Activated CD4-positive, alpha-beta T cell treated with anti-CD3 and anti-CD28 coated beads for 36 hours (primary cell): ENCODE measurements around the gene AP3S1. TPM values are rescaled to one million over a fixed set of nuclear protein-coding genes. Genes with fewer than 3 reads are reported as not detected.

ENCODE experiments used
- ATAC-seq: fragments of 200-7000 bp; cut with Tn5 transposase; one replicate; pipeline ENCODE4 v1.10.0; 2021; ENCODE audit warnings: mild to moderate bottlenecking, moderate library complexity
- CTCF ChIA-PET: fragments of 350-600 bp; sonication (Branson Sonifier 250); formaldehyde crosslinking; loops from one replicate; lab custom pipeline; 2021; ENCODE audit warnings: antibody characterized with exemption; lab: Charles Lee
- POLR2A ChIA-PET: fragments of 350-600 bp; sonication (Branson Sonifier 250); formaldehyde crosslinking; loops from one replicate; lab custom pipeline; 2021; ENCODE audit warnings: antibody characterized with exemption, inconsistent platforms; lab: Charles Lee
- DNase-seq: peaks from one replicate; pipeline ENCODE4 v3.0.0-alpha.2; 2020
- H3K27ac Mint-ChIP-seq: one replicate; pipeline ENCODE4 v1.8.0; 2021; ENCODE audit warnings: mixed read lengths
- H3K27me3 Mint-ChIP-seq: one replicate; pipeline ENCODE4 v1.8.0; 2021; ENCODE audit warnings: mixed read lengths
- H3K36me3 Mint-ChIP-seq: one replicate; pipeline ENCODE4 v1.8.0; 2021; ENCODE audit warnings: low read depth, mixed read lengths
- H3K4me1 Mint-ChIP-seq: one replicate; pipeline ENCODE4 v1.8.0; 2021; ENCODE audit warnings: mixed read lengths
- H3K4me3 Mint-ChIP-seq: one replicate; pipeline ENCODE4 v1.8.0; 2021; ENCODE audit warnings: mild to moderate bottlenecking, moderate library complexity, mixed read lengths
- H3K9me3 Mint-ChIP-seq: one replicate; pipeline ENCODE4 v1.8.0; 2021; ENCODE audit warnings: low read depth, mixed read lengths
- intact Hi-C, 2 experiments: fragments of 100-400 bp; cut with DNase I in 1 of 2; cut with micrococcal nuclease in 1 of 2; formaldehyde crosslinking; loops; one replicate each; pipeline versions ENCODE4 v1.14.2 to v1.15.1; 2022 to 2024; cut with DNase I, micrococcal nuclease
- total RNA-seq, 2 experiments: library from RNA; stranded (reverse); gene quantifications; one replicate each; pipeline ENCODE4 v1.2.3, GENCODE V29; 2021

The AP3S1 gene
- total RNA-seq, 2 experiments from 2014 or later: 84.5 to 91.6 TPM

DNA sequence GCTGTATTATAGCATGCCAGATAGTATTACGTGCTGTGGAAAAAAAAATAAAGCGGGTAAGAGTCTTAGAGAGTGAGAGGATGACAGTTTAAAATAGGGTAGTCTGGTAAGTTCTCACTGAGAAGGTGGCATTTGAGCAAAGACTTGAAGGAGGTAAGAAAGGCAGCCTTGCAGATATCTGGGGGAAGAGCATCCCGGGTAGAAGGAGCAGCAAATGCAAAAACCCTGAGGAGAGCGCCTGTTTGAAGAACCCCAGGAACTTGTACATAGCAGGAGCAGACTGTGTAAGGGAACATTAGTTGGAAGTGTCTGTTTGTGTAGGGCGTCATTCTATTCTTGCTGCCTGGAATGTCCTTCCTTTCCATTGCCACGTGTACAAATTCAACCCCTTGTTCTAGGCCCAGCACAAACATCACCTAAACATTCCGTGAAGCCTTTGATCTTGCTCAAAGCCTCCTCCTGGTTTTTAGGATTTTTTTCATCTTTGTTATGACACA, 2.6 kb downstream of the AP3S1 start:
- Mint-ChIP-seq H3K4me1 (peaks cover 37% of the 10 kb centered on the region), H3K4me3 (no peak overlapping the region), H3K27me3 (no peaks in the 10 kb centered on the region), H3K9me3 (no peaks in the 10 kb centered on the region), H3K27ac (no peak overlapping the region), H3K36me3 (peaks cover 3% of the 10 kb centered on the region)
- ATAC-seq: no peak
- no peak for DNase-seq
- POLR2A ChIA-PET: no interaction called here
- intact Hi-C loops: loop anchor here in 1 of 2 experiments (5.0 kb wide), 1 partner anchor 223 kb away; no protein-coding TSS in a partner anchor
- CTCF ChIA-PET: interaction anchor here (0.7 kb wide), 2 partner anchors 9 to 210 kb away, joined by 3 read pairs; no protein-coding TSS in a partner anchor

GRCh38 chr5:115847290-115847689, 5.6 kb downstream of the AP3S1 start:
- ATAC-seq (no peak), DNase-seq (no peak)
- POLR2A ChIA-PET: no interaction called here
- CTCF ChIA-PET: no interaction called here
- H3K36me3 Mint-ChIP-seq: no peaks in the 10 kb centered on the region
- intact Hi-C loops: no loop called here
- H3K9me3 Mint-ChIP-seq: no peaks in the 10 kb centered on the region
- H3K27ac Mint-ChIP-seq: no peak overlapping the region
- H3K4me1 Mint-ChIP-seq: peaks cover 49% of the 10 kb centered on the region
- H3K27me3 Mint-ChIP-seq: no peaks in the 10 kb centered on the region
- H3K4me3 Mint-ChIP-seq: no peak overlapping the region

GRCh38 chr5:115849258-115849798, 7.6 kb downstream of the AP3S1 start:
- Mint-ChIP-seq H3K27ac (no peak overlapping the region), H3K4me3 (no peak overlapping the region), H3K36me3 (peaks cover 12% of the 10 kb centered on the region), H3K9me3 (peaks cover 8% of the 10 kb centered on the region), H3K27me3 (no peaks in the 10 kb centered on the region), H3K4me1 (peaks cover 37% of the 10 kb centered on the region)
- no peak for DNase-seq
- peak; percentile 51 for ATAC-seq
- ChIA-PET POLR2A (no interaction called here), CTCF (no interaction called here)
- intact Hi-C loops: no loop called here

DNA sequence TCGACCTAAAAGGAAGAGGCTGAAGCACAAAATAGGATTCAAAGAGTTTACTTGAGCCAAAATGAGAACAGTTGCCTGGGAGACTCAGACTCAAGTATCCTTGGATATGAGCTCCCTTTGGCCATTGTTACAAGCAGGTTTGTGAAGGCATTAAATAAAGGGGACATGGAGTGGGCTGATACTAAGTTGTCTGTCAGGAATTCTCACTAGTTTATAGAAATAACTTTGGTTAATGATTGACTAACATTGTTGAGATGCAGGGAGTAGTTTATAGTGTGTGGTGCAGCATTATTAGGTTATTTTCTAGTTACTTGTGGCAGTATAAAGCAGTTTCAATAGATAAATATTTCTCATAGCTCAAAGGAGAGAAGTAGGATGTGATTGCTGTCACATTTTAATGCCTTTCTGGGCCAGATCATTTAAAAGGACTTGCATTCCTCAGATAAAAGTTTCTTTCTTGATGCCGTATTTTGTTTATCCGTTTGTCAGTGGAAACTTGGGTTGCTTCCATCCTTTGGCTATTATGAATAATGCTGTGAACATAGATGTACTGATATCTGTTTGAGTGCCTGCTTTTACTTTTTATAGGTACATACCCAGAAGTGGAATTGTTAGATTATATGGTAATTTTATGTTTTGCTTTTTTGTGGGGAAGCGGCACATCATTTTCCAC, 9.1 kb downstream of the AP3S1 start:
- ATAC-seq (no peak), DNase-seq (no peak)
- no peak overlapping the region for H3K4me3 Mint-ChIP-seq
- ChIA-PET POLR2A (no interaction called here), CTCF (interaction anchor here (0.6 kb wide), 1 partner anchor 210 kb away, joined by 3 read pairs; no protein-coding TSS in a partner anchor)
- H3K36me3 Mint-ChIP-seq: peaks cover 14% of the 10 kb centered on the region
- H3K9me3 Mint-ChIP-seq: peaks cover 8% of the 10 kb centered on the region
- peaks cover 29% of the 10 kb centered on the region for H3K4me1 Mint-ChIP-seq
- H3K27me3 Mint-ChIP-seq: no peaks in the 10 kb centered on the region
- no peak overlapping the region for H3K27ac Mint-ChIP-seq
- intact Hi-C loops: no loop called here

DNA sequence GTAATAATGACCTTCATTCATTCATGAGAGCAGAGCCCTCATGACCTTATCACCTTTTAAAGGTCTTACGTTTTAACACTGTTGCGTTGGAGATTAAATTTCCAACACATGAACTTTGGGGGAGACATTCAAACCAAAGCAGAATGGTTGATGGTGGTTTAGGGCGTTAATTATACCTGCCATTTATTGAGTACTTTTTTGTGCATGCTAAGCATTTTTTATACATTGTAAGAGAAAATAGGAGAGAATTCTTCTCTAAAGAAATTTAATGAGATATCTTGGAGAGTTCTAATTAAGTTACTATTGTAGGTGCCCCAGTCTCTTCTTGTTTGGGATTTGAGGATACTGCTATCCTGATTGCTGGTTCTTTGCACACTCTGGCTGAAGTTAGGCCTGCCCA, 12.4 kb downstream of the AP3S1 start:
- no peak overlapping the region for H3K4me3 Mint-ChIP-seq
- DNase-seq (no peak), ATAC-seq (no peak)
- H3K9me3 Mint-ChIP-seq: peaks cover 8% of the 10 kb centered on the region
- no peaks in the 10 kb centered on the region for H3K27me3 Mint-ChIP-seq
- intact Hi-C loops: no loop called here
- peaks cover 45% of the 10 kb centered on the region for H3K4me1 Mint-ChIP-seq
- no peak overlapping the region for H3K27ac Mint-ChIP-seq
- POLR2A ChIA-PET: no interaction called here
- peaks cover 14% of the 10 kb centered on the region for H3K36me3 Mint-ChIP-seq
- CTCF ChIA-PET: no interaction called here

DNA sequence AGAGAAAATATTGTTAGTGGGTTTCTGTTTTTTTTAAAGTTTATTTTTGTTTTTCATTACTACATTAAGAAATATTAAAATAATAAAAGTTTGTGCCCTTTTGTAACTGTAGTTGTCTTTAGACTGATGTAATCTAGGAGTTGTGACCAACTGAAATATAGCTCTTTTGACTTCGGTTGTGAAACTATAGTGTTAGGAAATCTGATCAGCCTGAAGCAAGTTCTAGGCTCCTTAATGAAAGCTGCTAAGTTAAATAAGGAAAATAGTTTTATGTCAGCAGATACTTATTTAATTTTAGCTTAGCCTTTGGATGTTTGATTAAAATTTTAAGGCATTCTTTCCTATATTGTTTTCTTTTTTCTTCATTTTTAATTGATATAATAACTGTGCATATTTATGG, 14.2 kb downstream of the AP3S1 start:
- H3K9me3 Mint-ChIP-seq: peaks cover 8% of the 10 kb centered on the region
- H3K4me1 Mint-ChIP-seq: peaks cover 35% of the 10 kb centered on the region
- intact Hi-C loops: no loop called here
- no peak overlapping the region for H3K27ac Mint-ChIP-seq
- no peak for DNase-seq
- ATAC-seq: no peak
- H3K4me3 Mint-ChIP-seq: no peak overlapping the region
- H3K36me3 Mint-ChIP-seq: peaks cover 14% of the 10 kb centered on the region
- CTCF ChIA-PET: interaction anchor here (0.5 to 1.2 kb wide), 4 partner anchors 14 to 1184 kb away, joined by 3 to 6 read pairs (median 3); no protein-coding TSS in a partner anchor
- no peaks in the 10 kb centered on the region for H3K27me3 Mint-ChIP-seq
- POLR2A ChIA-PET: no interaction called here

DNA sequence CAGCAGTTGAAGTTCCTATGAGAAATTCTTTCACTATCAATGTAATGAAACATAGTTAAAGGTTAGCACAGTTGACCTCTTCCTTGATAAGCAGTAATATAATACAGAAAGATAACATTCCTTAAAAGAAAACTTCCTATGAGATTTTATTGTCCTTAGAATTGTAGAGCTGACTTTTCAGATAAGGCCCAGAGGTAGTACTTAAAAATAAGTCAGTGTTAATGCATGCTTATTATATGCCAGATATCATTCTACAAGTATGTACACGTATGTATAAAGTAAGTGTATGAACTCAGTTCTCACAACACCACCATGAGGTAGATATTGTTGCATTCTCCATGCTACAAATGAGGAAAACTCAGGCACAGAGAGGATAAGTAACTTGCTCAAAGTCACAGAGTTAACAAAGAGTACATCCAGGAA, 15.3 kb downstream of the AP3S1 start:
- no peaks in the 10 kb centered on the region for H3K27me3 Mint-ChIP-seq
- H3K9me3 Mint-ChIP-seq: peaks cover 8% of the 10 kb centered on the region
- DNase-seq: no peak
- peaks cover 26% of the 10 kb centered on the region for H3K4me1 Mint-ChIP-seq
- H3K36me3 Mint-ChIP-seq: peaks cover 17% of the 10 kb centered on the region
- no peak for ATAC-seq
- H3K4me3 Mint-ChIP-seq: no peak overlapping the region
- POLR2A ChIA-PET: no interaction called here
- H3K27ac Mint-ChIP-seq: no peak overlapping the region
- CTCF ChIA-PET: no interaction called here
- intact Hi-C loops: no loop called here

- Mint-ChIP-seq H3K36me3 (peaks cover 15% of the 10 kb centered on the region), H3K4me3 (no peak overlapping the region), H3K27ac (no peak overlapping the region), H3K4me1 (peaks cover 22% of the 10 kb centered on the region), H3K9me3 (peaks cover 8% of the 10 kb centered on the region), H3K27me3 (no peaks in the 10 kb centered on the region)
- ChIA-PET POLR2A (no interaction called here), CTCF (no interaction called here)
- ATAC-seq (peak; percentile 44), DNase-seq (no peak)
- intact Hi-C loops: no loop called here
Measured at GRCh38 chr5:115857626-115858349, 16.1 kb downstream of the AP3S1 start.

DNA sequence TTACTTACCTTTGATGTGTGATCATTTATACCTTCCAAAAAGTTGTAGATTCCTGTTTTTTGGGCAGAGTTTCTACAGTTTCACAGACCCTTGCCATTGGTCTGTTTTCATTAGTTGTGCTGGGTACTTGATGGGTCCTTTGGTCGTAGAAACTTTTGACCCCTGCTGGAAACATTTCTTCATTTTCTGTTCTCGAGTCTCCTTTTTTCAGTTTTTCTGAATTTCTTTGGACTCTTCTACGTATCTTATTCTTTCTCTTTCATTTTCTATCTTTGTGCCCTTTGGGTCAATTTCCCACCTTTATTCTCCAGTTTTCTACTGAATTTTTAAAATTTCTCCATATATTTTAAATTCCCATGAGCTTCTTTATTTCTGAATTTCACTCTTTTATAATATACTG, 16.7 kb downstream of the AP3S1 start:
- Mint-ChIP-seq H3K4me1 (peaks cover 22% of the 10 kb centered on the region), H3K27ac (no peak overlapping the region), H3K27me3 (no peaks in the 10 kb centered on the region), H3K4me3 (no peak overlapping the region), H3K36me3 (peaks cover 12% of the 10 kb centered on the region), H3K9me3 (peaks cover 5% of the 10 kb centered on the region)
- intact Hi-C loops: no loop called here
- POLR2A ChIA-PET: no interaction called here
- no peak for ATAC-seq
- CTCF ChIA-PET: interaction anchor here (0.5 to 1.6 kb wide), 3 partner anchors 13 to 464 kb away, joined by 3 to 4 read pairs (median 3); no protein-coding TSS in a partner anchor
- DNase-seq: no peak

DNA sequence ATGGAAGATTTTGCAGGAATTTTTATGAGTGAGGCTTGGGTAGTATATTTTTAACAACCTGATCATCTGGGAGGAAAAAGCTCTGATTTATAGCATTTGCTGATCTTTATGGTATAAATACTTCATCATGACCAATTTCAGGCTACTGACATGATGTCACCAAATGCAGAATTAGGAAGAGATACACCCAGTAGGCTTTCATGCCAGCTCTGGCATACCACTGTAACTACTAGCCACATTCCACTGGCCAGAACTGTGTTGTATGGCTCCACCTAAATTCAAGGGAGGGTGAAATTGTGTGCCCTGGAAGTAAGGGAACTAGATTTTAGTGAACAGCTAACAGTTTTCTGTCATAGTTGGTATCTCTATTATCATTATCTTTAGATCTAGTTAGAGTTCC, 17.6 kb downstream of the AP3S1 start:
- Mint-ChIP-seq H3K9me3 (no peaks in the 10 kb centered on the region), H3K4me3 (no peak overlapping the region), H3K36me3 (peaks cover 5% of the 10 kb centered on the region), H3K27ac (no peak overlapping the region), H3K4me1 (peaks cover 22% of the 10 kb centered on the region), H3K27me3 (no peaks in the 10 kb centered on the region)
- CTCF ChIA-PET: interaction anchor here (1.6 kb wide), 1 partner anchor 12 kb away, joined by 4 read pairs; no protein-coding TSS in a partner anchor
- POLR2A ChIA-PET: interaction anchor here (0.6 to 0.7 kb wide), 2 partner anchors 220 to 316 kb away, joined by 3 to 5 read pairs; no protein-coding TSS in a partner anchor
- ATAC-seq (no peak), DNase-seq (no peak)
- intact Hi-C loops: no loop called here

- Mint-ChIP-seq H3K36me3 (peaks cover 16% of the 10 kb centered on the region), H3K4me1 (peaks cover 8% of the 10 kb centered on the region), H3K4me3 (no peak overlapping the region), H3K27ac (no peak overlapping the region), H3K27me3 (no peaks in the 10 kb centered on the region), H3K9me3 (no peaks in the 10 kb centered on the region)
- ATAC-seq (no peak), DNase-seq (no peak)
- intact Hi-C loops: no loop called here
- CTCF ChIA-PET: interaction anchor here (2.0 kb wide), 1 partner anchor 13 kb away, joined by 6 read pairs; no protein-coding TSS in a partner anchor
- POLR2A ChIA-PET: no interaction called here
Measured at GRCh38 chr5:115869256-115869795, 27.6 kb downstream of the AP3S1 start.
